Gastroesophageal sphincter (tissue), 4 donors: Measurements from ENCODE around the gene MGA. TPM values are rescaled to one million over a fixed set of nuclear protein-coding genes. Genes with fewer than 3 reads are reported as not detected.

Source experiments
- ATAC-seq: fragments of 150-250 bp; one replicate; pipeline ENCODE4 v1.9.1; 2016; ENCODE audit warnings: mild to moderate bottlenecking, moderate library complexity
- H3K27ac ChIP-seq, 4 donors: fragments of 200-600 bp; sonication (generic) in 3 of 4; 1 replicate in 3 of 4; 2 replicates in 1 of 4; pipeline ENCODE4 v1.5.1; 2016 to 2019
- H3K27me3 ChIP-seq: fragments of 200-600 bp; sonication (generic); one replicate; pipeline ENCODE4 v1.5.1; 2019
- H3K36me3 ChIP-seq, 2 donors: fragments of 200-600 bp; sonication (generic); one replicate each; pipeline ENCODE4 v1.5.1; 2019; ENCODE audit warnings: control low read depth in 1 of 2
- H3K4me1 ChIP-seq, 3 donors: fragments of 200-600 bp; sonication (generic); 1 replicate in 2 of 3; 2 replicates in 1 of 3; pipeline ENCODE4 v1.5.1; 2016 to 2019; ENCODE audit warnings: control low read depth in 2 of 3
- H3K4me3 ChIP-seq, 2 donors: fragments of 200-600 bp; sonication (generic); one replicate each; pipeline ENCODE4 v1.5.1; 2019; ENCODE audit warnings: mild to moderate bottlenecking in 1 of 2, moderate library complexity in 1 of 2
- H3K9me3 ChIP-seq, 3 donors: fragments of 200-600 bp; sonication (generic); one replicate each; pipeline ENCODE4 v1.5.1; 2017 to 2019; ENCODE audit warnings: control low read depth in 2 of 3
- CTCF ChIP-seq, 4 experiments: fragments of 200-600 bp in 2 of 4; fragments of 450-650 bp in 2 of 4; sonication (generic) in 1 of 4; IDR thresholded peaks; one replicate each; pipeline ENCODE4 v1.5.1; 2017 to 2019; ENCODE audit warnings: antibody characterized with exemption in 4 of 4, mild to moderate bottlenecking in 2 of 4, moderate library complexity in 2 of 4
- EP300 ChIP-seq: sonication (generic); formaldehyde crosslinking; IDR thresholded peaks from one replicate; pipeline ENCODE4 v1.6.1; 2017; ENCODE audit warnings: antibody characterized with exemption, mild to moderate bottlenecking
- POLR2A ChIP-seq, 2 donors: fragments of 450-650 bp; IDR thresholded peaks; one replicate each; pipeline ENCODE4 v1.6.1; 2017; ENCODE audit warnings: antibody characterized with exemption in 2 of 2, mild to moderate bottlenecking in 2 of 2, moderate library complexity in 1 of 2
- POLR2AphosphoS5 ChIP-seq: sonication (generic); formaldehyde crosslinking; IDR thresholded peaks from one replicate; pipeline ENCODE4 v1.6.1; 2017; ENCODE audit warnings: antibody characterized with exemption
- WGBS, 2 donors: methylation state at CpG; one replicate each; pipeline ENCODE4 v1.1.5; 2018; ENCODE audit warnings: low coverage in 1 of 2; 5-methylcytosine and 5-hydroxymethylcytosine counted together
- total RNA-seq, 4 donors: library from RNA; depleted of rRNA; stranded (reverse); fragments of >200 nt; gene quantifications; one replicate each; pipeline ENCODE4 v1.1.0, GENCODE V29; 2016

Gene MGA
- total RNA-seq, 4 donors from 2014 or later, result 29.4 to 59.2 (median 44.9) TPM

GRCh38 chr15:41648097-41648496 lies 12.1 kb upstream of the MGA start:
- TF ChIP-seq EP300 (no peak), POLR2AphosphoS5 (no peak), POLR2A (IDR thresholded peaks at IDR 0.05) (no peak), CTCF (IDR thresholded peaks at IDR 0.05) (no peak)
- Histone ChIP-seq H3K27me3 (no peaks in the 10 kb centered on the region), H3K9me3 (no peaks in the 10 kb centered on the region), H3K36me3 (no peaks in the 10 kb centered on the region), H3K27ac (no peak overlapping the region), H3K4me3 (no peak overlapping the region), H3K4me1 (no peaks in the 10 kb centered on the region)
- WGBS, 2 donors, result 86 to 90% methylated on average over 1 of the region's 1 CpG
- no peak for ATAC-seq

DNA sequence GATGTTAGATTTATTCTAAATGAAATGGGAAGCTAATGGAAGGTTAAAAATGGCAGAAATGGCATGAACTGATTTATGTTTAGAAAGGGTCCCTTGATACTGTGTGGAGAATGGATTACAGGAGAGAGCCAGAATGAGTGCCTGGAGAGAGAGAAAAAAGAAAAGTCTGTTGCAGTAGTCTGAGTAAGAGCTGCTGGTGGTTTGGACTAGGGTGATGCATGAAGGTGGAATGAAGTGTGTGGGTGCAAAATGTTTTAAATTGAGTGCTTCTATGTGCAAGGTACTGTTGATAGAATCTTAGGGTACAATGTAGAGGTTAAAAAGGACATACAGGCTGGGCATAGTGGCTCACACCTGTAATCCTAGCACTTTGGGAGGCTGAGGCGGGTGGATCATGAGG lies 11.4 kb upstream of the MGA start:
- Histone ChIP-seq H3K27ac (no peak overlapping the region), H3K9me3 (no peaks in the 10 kb centered on the region), H3K36me3 (no peaks in the 10 kb centered on the region), H3K27me3 (no peaks in the 10 kb centered on the region), H3K4me1 (no peaks in the 10 kb centered on the region), H3K4me3 (no peak overlapping the region)
- ATAC-seq, result no peak
- 92% methylated on average over 1 of the region's 1 CpG; no CpG with 5 or more reads in 1 of the 2 donors for WGBS, 2 donors
- TF ChIP-seq EP300, result no peak
- TF ChIP-seq POLR2AphosphoS5, result no peak
- no peak for TF ChIP-seq CTCF (IDR thresholded peaks at IDR 0.05)
- TF ChIP-seq POLR2A (IDR thresholded peaks at IDR 0.05), result no peak

GRCh38 chr15:41650806-41651205 lies 9.4 kb upstream of the MGA start:
- TF ChIP-seq EP300, result no peak
- no peak for TF ChIP-seq POLR2A (IDR thresholded peaks at IDR 0.05)
- no peak for TF ChIP-seq POLR2AphosphoS5
- TF ChIP-seq CTCF (IDR thresholded peaks at IDR 0.05), result no peak
- Histone ChIP-seq H3K4me1 (no peaks in the 10 kb centered on the region), H3K4me3 (no peak overlapping the region), H3K9me3 (no peaks in the 10 kb centered on the region), H3K27me3 (no peaks in the 10 kb centered on the region), H3K36me3 (no peaks in the 10 kb centered on the region), H3K27ac (no peak overlapping the region)
- 100% methylated on average over 1 of the region's 1 CpG; no CpG with 5 or more reads in 1 of the 2 donors for WGBS, 2 donors
- ATAC-seq, result no peak

- Histone ChIP-seq H3K4me3 (no peak overlapping the region), H3K27me3 (no peaks in the 10 kb centered on the region), H3K9me3 (no peaks in the 10 kb centered on the region), H3K36me3 (no peaks in the 10 kb centered on the region), H3K27ac (no peak overlapping the region), H3K4me1 (no peaks in the 10 kb centered on the region)
- TF ChIP-seq EP300 (no peak), POLR2AphosphoS5 (no peak), CTCF (IDR thresholded peaks at IDR 0.05) (no peak), POLR2A (IDR thresholded peaks at IDR 0.05) (no peak)
- WGBS, 2 donors, result 80 to 84% methylated on average over 1 of the region's 1 CpG
- ATAC-seq, result no peak
These were observed 8.8 kb upstream of the MGA start for GRCh38 chr15:41651373-41651772.

- no peak overlapping the region for H3K27ac ChIP-seq
- H3K27me3 ChIP-seq, result no peaks in the 10 kb centered on the region
- TF ChIP-seq EP300 (no peak), POLR2AphosphoS5 (no peak), POLR2A (IDR thresholded peaks at IDR 0.05) (no peak), CTCF (IDR thresholded peaks at IDR 0.05) (no peak)
- ATAC-seq, result no peak
- no peaks in the 10 kb centered on the region for H3K9me3 ChIP-seq
- no peaks in the 10 kb centered on the region for H3K36me3 ChIP-seq
- H3K4me3 ChIP-seq, result no peak overlapping the region
- no peaks in the 10 kb centered on the region for H3K4me1 ChIP-seq
- WGBS, 2 donors, result 84 to 85% methylated on average over 3 of the region's 3 CpGs
These were observed 6.4 kb upstream of the MGA start for GRCh38 chr15:41653760-41654159.
